Neural progenitor cell (in vitro differentiated cells): ENCODE results near the gene TRIM14. TPM values are rescaled to one million over a fixed set of nuclear protein-coding genes. Genes with fewer than 3 reads are reported as not detected.

ENCODE experiments used
- DNase-seq: peaks from one replicate; pipeline ENCODE4 v3.0.0-alpha.2; 2016; ENCODE audit warnings: low spot score
- H2AFZ ChIP-seq: fragments of 200-600 bp; sonication (generic); replicated peaks from 2 replicates; pipeline ENCODE4 v1.6.1; 2016; ENCODE audit warnings: antibody characterized with exemption
- H3F3A ChIP-seq: fragments of 200-600 bp; sonication (generic); 2 replicates; pipeline ENCODE4 v1.6.1; 2016; ENCODE audit warnings: antibody characterized with exemption, low read depth
- H3K27ac ChIP-seq: fragments of 200-600 bp; sonication (generic); 2 replicates; pipeline ENCODE4 v1.5.1; 2016; ENCODE audit warnings: mild to moderate bottlenecking
- H3K27me3 ChIP-seq: fragments of 200-600 bp; sonication (generic); 2 replicates; pipeline ENCODE4 v1.6.1; 2016; ENCODE audit warnings: mild to moderate bottlenecking, moderate library complexity
- H3K36me3 ChIP-seq: fragments of 200-600 bp; sonication (generic); 2 replicates; pipeline ENCODE4 v1.5.1; 2016
- H3K4me1 ChIP-seq: fragments of 200-600 bp; sonication (generic); 2 replicates; pipeline ENCODE4 v1.6.1; 2016; ENCODE audit warnings: mixed run types
- H3K4me2 ChIP-seq: fragments of 200-600 bp; sonication (generic); 2 replicates; pipeline ENCODE4 v1.6.1; 2016
- H3K4me3 ChIP-seq: fragments of 200-600 bp; sonication (generic); 2 replicates; pipeline ENCODE4 v1.5.1; 2016
- H3K79me2 ChIP-seq: fragments of 200-600 bp; sonication (generic); 2 replicates; pipeline ENCODE4 v1.6.1; 2016; ENCODE audit warnings: low read depth
- H3K9ac ChIP-seq: fragments of 200-600 bp; sonication (generic); 2 replicates; pipeline ENCODE4 v1.6.1; 2016
- H3K9me3 ChIP-seq: fragments of 200-600 bp; sonication (generic); 2 replicates; pipeline ENCODE4 v1.5.1; 2016; ENCODE audit warnings: low read depth
- H4K20me1 ChIP-seq: fragments of 200-600 bp; sonication (generic); 2 replicates; pipeline ENCODE4 v1.6.1; 2016; ENCODE audit warnings: low read depth
- H3K27ac Mint-ChIP-seq: 3 replicates; pipeline ENCODE4 v1.8.0; 2021; ENCODE audit warnings: mixed read lengths
- H3K27me3 Mint-ChIP-seq: 2 replicates; pipeline ENCODE4 v1.8.0; 2022; ENCODE audit warnings: low read depth, mild to moderate bottlenecking, inconsistent platforms, moderate library complexity, mixed read lengths; ENCODE audit not compliant: insufficient read depth
- H3K36me3 Mint-ChIP-seq: 3 replicates; pipeline ENCODE4 v1.8.0; 2021; ENCODE audit warnings: mixed read lengths
- H3K4me1 Mint-ChIP-seq: 3 replicates; pipeline ENCODE4 v1.8.0; 2021; ENCODE audit warnings: mixed read lengths
- H3K4me3 Mint-ChIP-seq: 3 replicates; pipeline ENCODE4 v1.8.0; 2021; ENCODE audit warnings: mild to moderate bottlenecking, moderate library complexity, mixed read lengths
- H3K9me3 Mint-ChIP-seq: 3 replicates; pipeline ENCODE4 v1.8.0; 2020; ENCODE audit warnings: mixed read lengths
- EZH2 ChIP-seq: fragments of 200-600 bp; sonication (generic); IDR thresholded peaks from 2 replicates; pipeline ENCODE4 v1.6.1; 2017; ENCODE audit warnings: antibody characterized with exemption, mild to moderate bottlenecking, moderate library complexity
- EZH2phosphoT487 ChIP-seq: fragments of 200-600 bp; sonication (generic); IDR thresholded peaks from 2 replicates; pipeline ENCODE4 v1.6.1; 2017; ENCODE audit warnings: antibody characterized with exemption
- total RNA-seq: library from RNA; depleted of rRNA; stranded (reverse); fragments of >200 nt; gene quantifications from 2 replicates; pipeline ENCODE4 v1.2.3, GENCODE V29; 2015; ENCODE audit warnings: low replicate concordance
- TF ChIP-seq, protein P1 (sequence below): fragments of 200-600 bp; sonication (generic); IDR thresholded peaks from 2 replicates; pipeline ENCODE4 v1.5.1; 2017; ENCODE audit warnings: antibody characterized with exemption, mild to moderate bottlenecking

The TRIM14 gene
- total RNA-seq, 1 donor from 2014 or later: 0.17 TPM

DNA sequence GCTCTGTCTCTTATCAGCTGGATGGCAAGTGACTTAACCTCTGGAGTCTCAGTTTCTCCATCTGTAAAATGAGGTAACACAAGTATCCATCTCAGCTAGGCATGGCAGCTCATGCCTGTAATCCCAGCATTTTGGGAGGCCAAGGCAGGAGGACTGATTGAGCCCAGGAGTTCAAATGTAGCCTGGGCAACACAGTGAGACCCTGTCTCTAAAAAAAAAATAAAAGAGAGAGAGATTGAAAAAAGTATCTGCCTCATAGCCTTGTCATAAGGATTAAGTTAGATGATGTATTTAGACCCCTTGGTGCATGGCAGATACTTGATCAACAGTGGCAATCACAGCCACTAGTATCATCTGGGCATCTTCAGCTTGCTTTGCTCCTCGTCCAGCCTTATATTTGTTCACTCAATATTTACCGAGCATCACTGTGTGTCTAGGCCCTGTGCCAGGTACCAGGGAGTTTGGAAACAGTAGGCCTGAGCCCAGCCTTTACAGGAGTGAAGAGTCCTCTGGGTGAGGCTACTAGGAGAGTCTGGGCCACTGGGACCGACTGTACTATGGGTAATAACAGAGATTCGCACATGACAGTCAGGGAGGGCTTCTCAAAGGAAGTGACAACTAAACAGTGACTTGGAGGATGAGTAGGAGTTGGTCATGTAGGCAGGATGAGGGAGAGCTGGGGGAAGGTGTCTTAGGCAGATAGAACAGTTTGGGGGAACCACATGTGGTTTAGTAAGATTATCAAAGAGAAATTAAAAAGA lies 39.2 kb upstream of the TRIM14 start:
- no peaks in the 10 kb centered on the region for H3F3A ChIP-seq
- Mint-ChIP-seq H3K27me3 (peaks cover 5% of the 10 kb centered on the region), H3K4me1 (peaks cover 5% of the 10 kb centered on the region), H3K36me3 (no peaks in the 10 kb centered on the region), H3K9me3 (no peaks in the 10 kb centered on the region), H3K4me3 (no peak overlapping the region), H3K27ac (no peak overlapping the region)
- no peaks in the 10 kb centered on the region for H4K20me1 ChIP-seq
- no peaks in the 10 kb centered on the region for H3K79me2 ChIP-seq
- no peaks in the 10 kb centered on the region for H3K4me1 ChIP-seq
- H2AFZ ChIP-seq: no peak overlapping the region
- no peak overlapping the region for H3K27ac ChIP-seq
- no peaks in the 10 kb centered on the region for H3K27me3 ChIP-seq
- DNase-seq: no peak
- H3K9ac ChIP-seq: no peak overlapping the region
- no peaks in the 10 kb centered on the region for H3K36me3 ChIP-seq
- TF ChIP-seq EZH2phosphoT487: no peak
- TF ChIP-seq EZH2: no peak
- TF ChIP-seq, protein P1, sequence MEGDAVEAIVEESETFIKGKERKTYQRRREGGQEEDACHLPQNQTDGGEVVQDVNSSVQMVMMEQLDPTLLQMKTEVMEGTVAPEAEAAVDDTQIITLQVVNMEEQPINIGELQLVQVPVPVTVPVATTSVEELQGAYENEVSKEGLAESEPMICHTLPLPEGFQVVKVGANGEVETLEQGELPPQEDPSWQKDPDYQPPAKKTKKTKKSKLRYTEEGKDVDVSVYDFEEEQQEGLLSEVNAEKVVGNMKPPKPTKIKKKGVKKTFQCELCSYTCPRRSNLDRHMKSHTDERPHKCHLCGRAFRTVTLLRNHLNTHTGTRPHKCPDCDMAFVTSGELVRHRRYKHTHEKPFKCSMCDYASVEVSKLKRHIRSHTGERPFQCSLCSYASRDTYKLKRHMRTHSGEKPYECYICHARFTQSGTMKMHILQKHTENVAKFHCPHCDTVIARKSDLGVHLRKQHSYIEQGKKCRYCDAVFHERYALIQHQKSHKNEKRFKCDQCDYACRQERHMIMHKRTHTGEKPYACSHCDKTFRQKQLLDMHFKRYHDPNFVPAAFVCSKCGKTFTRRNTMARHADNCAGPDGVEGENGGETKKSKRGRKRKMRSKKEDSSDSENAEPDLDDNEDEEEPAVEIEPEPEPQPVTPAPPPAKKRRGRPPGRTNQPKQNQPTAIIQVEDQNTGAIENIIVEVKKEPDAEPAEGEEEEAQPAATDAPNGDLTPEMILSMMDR: no peak
- H3K4me3 ChIP-seq: no peak overlapping the region
- no peak overlapping the region for H3K4me2 ChIP-seq
- no peaks in the 10 kb centered on the region for H3K9me3 ChIP-seq

DNA sequence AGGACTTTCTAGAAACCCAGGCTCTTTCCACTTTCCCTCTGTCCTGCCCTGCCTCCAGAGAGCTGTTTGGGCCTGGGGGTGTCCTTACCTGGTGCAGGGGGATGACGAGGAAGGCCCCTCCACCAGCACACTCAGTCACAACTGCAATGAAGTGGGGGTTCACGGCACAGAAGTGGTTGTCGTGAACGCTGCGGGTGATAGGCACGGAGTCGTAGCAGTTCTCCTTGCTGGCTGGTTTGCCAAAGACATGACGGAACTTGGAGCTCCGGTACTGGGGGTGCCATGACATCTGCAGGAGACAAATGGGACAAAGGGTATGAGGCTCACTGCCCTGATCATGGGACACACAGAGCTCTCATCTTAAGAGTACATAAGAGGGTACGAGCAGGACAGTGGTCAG lies 38.4 kb upstream of the TRIM14 start:
- no peak overlapping the region for H3K27ac Mint-ChIP-seq
- TF ChIP-seq, protein P1: no peak
- TF ChIP-seq EZH2phosphoT487 (no peak), EZH2 (no peak)

DNA sequence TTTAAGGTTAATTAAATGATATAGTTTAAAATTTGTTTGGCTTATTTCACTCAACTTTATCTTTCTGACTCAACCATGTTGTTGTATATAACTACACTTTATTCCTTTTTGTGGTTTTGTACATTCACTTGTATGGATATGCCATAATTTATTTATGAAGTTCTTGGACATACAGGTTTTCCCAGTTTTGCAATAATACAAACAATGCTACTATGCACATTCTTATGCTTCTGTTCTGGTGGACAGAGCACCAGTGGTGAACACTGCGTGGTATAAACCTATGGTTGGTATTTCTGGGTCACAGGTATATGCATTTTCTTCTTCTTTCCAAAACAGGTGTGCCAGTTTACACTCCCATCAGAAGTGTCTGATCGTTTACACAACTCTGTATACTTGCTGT lies 35.7 kb upstream of the TRIM14 start:
- no peak overlapping the region for H2AFZ ChIP-seq
- no peaks in the 10 kb centered on the region for H3K4me1 ChIP-seq

More for the DNA sequence above, 38.4 kb upstream of the TRIM14 start:
- Mint-ChIP-seq H3K27me3 (peaks cover 5% of the 10 kb centered on the region), H3K4me3 (no peak overlapping the region), H3K4me1 (peaks cover 3% of the 10 kb centered on the region), H3K9me3 (no peaks in the 10 kb centered on the region), H3K36me3 (no peaks in the 10 kb centered on the region)
- Histone ChIP-seq H4K20me1 (no peaks in the 10 kb centered on the region), H3K79me2 (no peaks in the 10 kb centered on the region), H3K27ac (no peak overlapping the region), H3K9me3 (no peaks in the 10 kb centered on the region), H2AFZ (no peak overlapping the region), H3K4me1 (no peaks in the 10 kb centered on the region), H3F3A (no peaks in the 10 kb centered on the region), H3K9ac (no peak overlapping the region), H3K4me2 (no peak overlapping the region), H3K36me3 (no peaks in the 10 kb centered on the region), H3K27me3 (no peaks in the 10 kb centered on the region), H3K4me3 (no peak overlapping the region)
- no peak for DNase-seq

More for the DNA sequence above, 35.7 kb upstream of the TRIM14 start:
- Histone ChIP-seq H4K20me1 (no peaks in the 10 kb centered on the region), H3K9me3 (no peaks in the 10 kb centered on the region), H3K36me3 (no peaks in the 10 kb centered on the region), H3K4me3 (no peak overlapping the region), H3K4me2 (no peak overlapping the region), H3K27me3 (no peaks in the 10 kb centered on the region), H3K9ac (no peak overlapping the region), H3K27ac (no peak overlapping the region), H3K79me2 (no peaks in the 10 kb centered on the region), H3F3A (no peaks in the 10 kb centered on the region)
- Mint-ChIP-seq H3K27me3 (peaks cover 7% of the 10 kb centered on the region), H3K36me3 (no peaks in the 10 kb centered on the region), H3K27ac (no peak overlapping the region), H3K9me3 (no peaks in the 10 kb centered on the region), H3K4me3 (no peak overlapping the region), H3K4me1 (no peaks in the 10 kb centered on the region)
- DNase-seq: no peak
- TF ChIP-seq EZH2phosphoT487 (no peak), EZH2 (no peak)
- TF ChIP-seq, protein P1: no peak
